Glomerular visceral epithelial cell (primary cell): ENCODE data around the gene PPM1H.
A peak's percentile ranks its signal among the peaks of the same experiment; 100 is the strongest.

ENCODE experiments used
- DNase-seq: peaks from one replicate; pipeline ENCODE4 v3.0.0-alpha.2; 2016; ENCODE audit errors: extremely low spot score

The PPM1H gene

GRCh38 chr12:62799126-62799736 lies 135.7 kb downstream of the PPM1H start:
- peak; percentile 74 for DNase-seq

- DNase-seq: no peak
Measured at GRCh38 chr12:62794218-62794583, 140.7 kb downstream of the PPM1H start.

GRCh38 chr12:62793256-62794217 lies 141.4 kb downstream of the PPM1H start:
- DNase-seq: peak; percentile 83

- DNase-seq: no peak
Measured at GRCh38 chr12:62792236-62792870, 142.6 kb downstream of the PPM1H start.

- DNase-seq: no peak
Measured at GRCh38 chr12:62789851-62790250, 145.1 kb downstream of the PPM1H start.

- no peak for DNase-seq
Measured at GRCh38 chr12:62787611-62788010, 147.3 kb downstream of the PPM1H start.

GRCh38 chr12:62787023-62787422 lies 147.9 kb downstream of the PPM1H start:
- DNase-seq: no peak

GRCh38 chr12:62785941-62786559 lies 148.9 kb downstream of the PPM1H start:
- DNase-seq: peak; percentile 93

GRCh38 chr12:62784576-62784975 lies 150.4 kb downstream of the PPM1H start:
- no peak for DNase-seq

- DNase-seq: no peak
Measured at GRCh38 chr12:62783881-62784280, 151.1 kb downstream of the PPM1H start.

GRCh38 chr12:62781136-62781880 lies 153.6 kb downstream of the PPM1H start:
- DNase-seq: no peak

GRCh38 chr12:62779488-62779887 lies 155.5 kb downstream of the PPM1H start:
- DNase-seq: no peak

GRCh38 chr12:62778187-62778586 lies 156.8 kb downstream of the PPM1H start:
- no peak for DNase-seq

GRCh38 chr12:62776997-62777396 lies 158.0 kb downstream of the PPM1H start:
- DNase-seq: no peak

- no peak for DNase-seq
Measured at GRCh38 chr12:62776575-62776974, 158.4 kb downstream of the PPM1H start.

GRCh38 chr12:62774794-62775193 lies 160.2 kb downstream of the PPM1H start:
- no peak for DNase-seq

GRCh38 chr12:62772416-62772955 lies 162.5 kb downstream of the PPM1H start:
- peak; percentile 52 for DNase-seq

GRCh38 chr12:62771828-62772227 lies 163.1 kb downstream of the PPM1H start:
- DNase-seq: no peak

- DNase-seq: no peak
Measured at GRCh38 chr12:62770381-62770780, 164.6 kb downstream of the PPM1H start.

GRCh38 chr12:62769076-62769619 lies 165.8 kb downstream of the PPM1H start:
- DNase-seq: no peak

- DNase-seq: peak; percentile 18
Measured at GRCh38 chr12:62767946-62768345, 167.0 kb downstream of the PPM1H start.
